A549 treated with CORT108297 at 1 μM for 4 hours (cell line): ENCODE data around the gene CAND2. TPM values are rescaled to one million over a fixed set of nuclear protein-coding genes. Genes with fewer than 3 reads are reported as not detected.

Source experiments
- total RNA-seq: library from RNA; stranded (reverse); fragments of 200-300 nt; extraction: Qiagen RNA extraction; gene quantifications from 5 replicates; pipeline ENCODE4 v1.2.3, GENCODE V29; 2022

CAND2 gene
- total RNA-seq: 0.31 to 0.50 TPM (median 0.46 TPM) in 5 replicates

DNA sequence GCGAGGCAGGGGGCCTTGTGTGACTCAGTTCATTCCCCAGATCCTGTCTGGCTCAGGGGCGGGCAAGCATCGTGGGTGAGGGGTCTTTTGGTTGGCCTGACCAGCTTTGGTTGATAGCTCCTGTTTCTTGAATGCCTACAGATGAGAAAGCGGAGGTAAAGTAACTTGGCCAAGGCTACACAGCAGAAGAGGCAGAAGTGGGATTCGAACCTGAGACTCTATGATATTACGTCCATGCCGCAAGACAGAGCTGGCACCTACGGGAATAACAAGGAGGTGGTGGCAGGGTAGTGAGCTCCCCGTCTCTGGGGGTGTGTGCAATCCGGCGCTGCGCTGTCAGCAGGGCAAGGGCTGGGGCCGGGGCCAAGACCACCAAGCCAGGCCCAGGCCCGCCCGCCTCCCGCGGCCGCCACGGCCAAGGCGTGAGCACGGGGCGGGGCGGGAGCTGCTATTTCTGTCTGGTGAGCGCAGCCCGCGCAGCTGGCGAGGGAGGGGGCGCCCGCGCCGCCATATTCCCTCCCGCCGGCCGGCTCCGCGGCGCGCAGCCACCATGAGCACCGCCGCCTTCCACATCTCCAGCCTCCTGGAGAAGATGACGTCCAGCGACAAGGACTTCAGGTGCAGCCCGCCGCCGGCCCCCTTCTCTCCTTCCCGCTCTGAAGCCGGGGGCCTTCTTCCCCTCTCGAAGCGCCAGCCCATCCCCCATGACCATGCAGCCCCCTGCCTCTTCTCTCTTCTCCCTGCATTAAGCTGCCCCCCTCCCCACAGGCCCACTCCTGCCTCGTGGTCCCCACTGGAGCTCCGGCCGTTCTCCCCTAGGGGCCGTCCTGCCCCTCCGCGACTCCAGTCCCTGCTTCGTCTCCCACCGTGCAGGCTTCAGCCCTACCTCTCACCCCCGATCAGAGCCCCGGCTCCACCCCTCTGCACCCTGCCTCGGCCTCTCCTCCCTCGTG, at the start of gene CAND2:
Gene CAND2 (plus strand): TSS at position 510 of the 953 bp plus-strand sequence. CDS start 41 bp downstream, at position 551.

GRCh38 chr3:12759097-12759679, 37.3 kb upstream of the CAND2 start, which contains the start of gene TMEM40:
Gene TMEM40 (minus strand): TSS chr3:12759259. CDS start chr3:12749832, 9,427 bp downstream.

GRCh38 chr3:12841149-12841969, 44.9 kb downstream of the CAND2 start, which contains the start of gene RPL32:
Gene RPL32 (minus strand): TSS chr3:12841565. CDS start chr3:12840237, 1,328 bp downstream.

Other genes starting within 250 kb of the CAND2 start
- gene MKRN2, start 239.6 kb upstream of the CAND2 start, total RNA-seq: 23.3 to 26.6 TPM (median 25.8 TPM) in 5 replicates
- gene RAF1, start 132.6 kb upstream of the CAND2 start, total RNA-seq: 58.3 to 64.7 TPM (median 60.4 TPM) in 5 replicates
- 0.08 to 0.73 TPM (median 0.32 TPM) in 5 replicates for gene TMEM40, start 37.4 kb upstream of the CAND2 start, total RNA-seq
- 2,231 to 2,516 TPM (median 2,384 TPM) in 5 replicates for gene RPL32, start 44.9 kb downstream of the CAND2 start, total RNA-seq